ENCODE results near the gene RNF149.

RNF149 gene

DNA sequence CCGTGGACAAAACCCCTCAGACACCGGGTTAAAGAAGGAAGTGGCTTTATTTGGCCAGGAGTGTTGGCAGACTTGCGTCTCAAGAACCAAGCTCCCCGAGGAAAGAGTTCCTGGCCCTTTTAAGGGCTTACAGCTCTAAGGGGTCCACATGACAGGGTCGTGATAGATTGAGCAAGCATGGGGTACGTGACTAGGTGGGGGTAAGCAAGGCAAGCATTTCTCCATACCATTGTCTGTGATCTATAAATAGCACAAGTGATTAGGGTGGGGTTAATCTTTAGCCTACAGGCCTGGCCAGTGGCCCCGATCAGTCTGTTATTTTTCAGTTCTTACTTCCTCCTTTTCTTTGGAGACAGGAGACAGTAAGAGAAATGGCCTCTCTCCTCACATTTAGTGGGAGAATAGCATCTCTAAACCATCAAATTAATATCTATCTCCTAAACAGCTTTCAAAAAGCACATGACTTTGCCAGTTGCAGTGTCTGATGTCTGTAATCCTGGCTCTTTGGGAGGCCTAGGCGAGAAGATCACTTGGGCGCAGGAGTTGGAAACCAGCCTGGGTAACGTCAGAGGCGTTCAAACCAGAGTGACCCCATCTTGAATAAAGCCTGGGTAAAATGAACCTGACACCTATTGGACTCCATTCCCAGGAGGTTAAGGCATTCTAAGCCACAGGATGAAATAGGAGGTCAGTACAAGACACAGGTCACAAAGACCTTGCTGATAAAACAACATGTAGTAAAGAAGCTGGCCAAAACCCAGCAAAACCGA, 74.1 kb downstream of the RNF149 start:
- no peaks in the 10 kb centered on the region for H3K9me3 ChIP-seq (ENCODE audit: insufficient read depth, low read depth, low read length)
- no peak overlapping the region for H2BK120ac ChIP-seq (ENCODE audit: insufficient read depth, low read length, poor library complexity)
- H3K4me2 ChIP-seq (ENCODE audit: low read length), result no peak overlapping the region
- H3K4me1 ChIP-seq (ENCODE audit: control insufficient read depth in 1 of 2, insufficient read depth in 2 of 2, low read length in 2 of 2), result peaks cover 5 to 8% of the 10 kb centered on the region in 2 experiments
- no peak overlapping the region for H3K4me3 ChIP-seq (ENCODE audit: low read depth, low read length)
- no peak overlapping the region for H3K18ac ChIP-seq (ENCODE audit: low read length)
- no peak overlapping the region for H3K9ac ChIP-seq (ENCODE audit: low read length)
- H3K14ac ChIP-seq (ENCODE audit: low read length), result no peak overlapping the region
- no peak overlapping the region for H3K23ac ChIP-seq (ENCODE audit: low read length)
- H2BK5ac ChIP-seq (ENCODE audit: low read depth, low read length, poor library complexity), result no peak overlapping the region
- no peak overlapping the region for H2BK12ac ChIP-seq (ENCODE audit: low read length)
- no peak overlapping the region for H3K4ac ChIP-seq (ENCODE audit: low read depth, low read length)
- H3K79me2 ChIP-seq (ENCODE audit: control insufficient read depth, insufficient read depth, low read length, poor library complexity), result no peaks in the 10 kb centered on the region
- no peak overlapping the region for H2AK5ac ChIP-seq (ENCODE audit: low read length)
- WGBS (ENCODE audit: extremely low coverage, insufficient coverage, insufficient read length), result no CpG with 5 or more reads among the region's 12 CpGs
- H3K27me3 ChIP-seq (ENCODE audit: insufficient read depth, low read length), result no peaks in the 10 kb centered on the region
- H4K12ac ChIP-seq (ENCODE audit: low read depth, low read length), result no peak overlapping the region
- H4K91ac ChIP-seq (ENCODE audit: low read depth, low read length), result no peak overlapping the region
- no peaks in the 10 kb centered on the region for H3K79me1 ChIP-seq (ENCODE audit: low read length)
- no peak overlapping the region for H4K8ac ChIP-seq (ENCODE audit: low read depth, low read length)
- no peak overlapping the region for H3K27ac ChIP-seq (ENCODE audit: low read depth, low read length)
- H3K36me3 ChIP-seq (ENCODE audit: control insufficient read depth in 1 of 2, insufficient read depth in 2 of 2, low read length in 2 of 2), result no peaks in the 10 kb centered on the region
- H2AFZ ChIP-seq (ENCODE audit: insufficient read depth, low read length, poor library complexity), result no peak overlapping the region
- DNase-seq, result no peak

DNA sequence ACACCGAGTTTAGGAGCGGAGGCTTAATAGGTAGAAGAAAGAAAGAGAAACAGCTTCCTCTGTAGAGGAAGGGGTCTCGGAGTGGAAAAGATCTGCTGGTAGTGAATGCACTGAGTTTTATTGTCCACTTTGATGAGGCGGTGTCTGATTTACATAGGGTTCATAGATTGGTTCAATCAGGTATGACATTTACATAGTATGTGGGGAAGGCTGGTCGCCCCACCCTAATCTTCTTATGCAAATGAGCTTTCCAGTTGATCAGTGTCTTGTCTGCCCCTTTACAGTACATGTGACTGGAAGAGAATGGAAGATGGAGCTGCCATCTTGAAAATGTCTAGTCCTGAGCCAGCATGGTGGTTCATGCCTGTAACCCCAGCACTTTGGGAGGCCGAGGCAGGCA, 75.7 kb downstream of the RNF149 start:
- no peaks in the 10 kb centered on the region for H3K9me3 ChIP-seq (ENCODE audit: insufficient read depth, low read depth, low read length)
- no CpG with 5 or more reads among the region's 6 CpGs for WGBS (ENCODE audit: extremely low coverage, insufficient coverage, insufficient read length)
- no peak overlapping the region for H2AK5ac ChIP-seq (ENCODE audit: low read length)
- no peak overlapping the region for H3K18ac ChIP-seq (ENCODE audit: low read length)
- no peak overlapping the region for H3K4me3 ChIP-seq (ENCODE audit: low read depth, low read length)
- H3K79me2 ChIP-seq (ENCODE audit: control insufficient read depth, insufficient read depth, low read length, poor library complexity), result no peaks in the 10 kb centered on the region
- H3K4ac ChIP-seq (ENCODE audit: low read depth, low read length), result no peak overlapping the region
- H2BK12ac ChIP-seq (ENCODE audit: low read length), result no peak overlapping the region
- H3K27ac ChIP-seq (ENCODE audit: low read depth, low read length), result no peak overlapping the region
- H3K4me2 ChIP-seq (ENCODE audit: low read length), result no peak overlapping the region
- no peaks in the 10 kb centered on the region for H3K27me3 ChIP-seq (ENCODE audit: insufficient read depth, low read length)
- H2AFZ ChIP-seq (ENCODE audit: insufficient read depth, low read length, poor library complexity), result no peak overlapping the region
- H3K14ac ChIP-seq (ENCODE audit: low read length), result no peak overlapping the region
- H3K36me3 ChIP-seq (ENCODE audit: control insufficient read depth in 1 of 2, insufficient read depth in 2 of 2, low read length in 2 of 2), result no peaks in the 10 kb centered on the region
- no peak overlapping the region for H2BK5ac ChIP-seq (ENCODE audit: low read depth, low read length, poor library complexity)
- no peak overlapping the region for H4K91ac ChIP-seq (ENCODE audit: low read depth, low read length)
- H2BK120ac ChIP-seq (ENCODE audit: insufficient read depth, low read length, poor library complexity), result no peak overlapping the region
- no peak overlapping the region for H3K23ac ChIP-seq (ENCODE audit: low read length)
- H4K12ac ChIP-seq (ENCODE audit: low read depth, low read length), result no peak overlapping the region
- no peak overlapping the region for H3K9ac ChIP-seq (ENCODE audit: low read length)
- H3K4me1 ChIP-seq (ENCODE audit: control insufficient read depth in 1 of 2, insufficient read depth in 2 of 2, low read length in 2 of 2), result peaks cover 5 to 7% of the 10 kb centered on the region in 2 experiments
- no peaks in the 10 kb centered on the region for H3K79me1 ChIP-seq (ENCODE audit: low read length)
- DNase-seq, result no peak
- no peak overlapping the region for H4K8ac ChIP-seq (ENCODE audit: low read depth, low read length)

DNA sequence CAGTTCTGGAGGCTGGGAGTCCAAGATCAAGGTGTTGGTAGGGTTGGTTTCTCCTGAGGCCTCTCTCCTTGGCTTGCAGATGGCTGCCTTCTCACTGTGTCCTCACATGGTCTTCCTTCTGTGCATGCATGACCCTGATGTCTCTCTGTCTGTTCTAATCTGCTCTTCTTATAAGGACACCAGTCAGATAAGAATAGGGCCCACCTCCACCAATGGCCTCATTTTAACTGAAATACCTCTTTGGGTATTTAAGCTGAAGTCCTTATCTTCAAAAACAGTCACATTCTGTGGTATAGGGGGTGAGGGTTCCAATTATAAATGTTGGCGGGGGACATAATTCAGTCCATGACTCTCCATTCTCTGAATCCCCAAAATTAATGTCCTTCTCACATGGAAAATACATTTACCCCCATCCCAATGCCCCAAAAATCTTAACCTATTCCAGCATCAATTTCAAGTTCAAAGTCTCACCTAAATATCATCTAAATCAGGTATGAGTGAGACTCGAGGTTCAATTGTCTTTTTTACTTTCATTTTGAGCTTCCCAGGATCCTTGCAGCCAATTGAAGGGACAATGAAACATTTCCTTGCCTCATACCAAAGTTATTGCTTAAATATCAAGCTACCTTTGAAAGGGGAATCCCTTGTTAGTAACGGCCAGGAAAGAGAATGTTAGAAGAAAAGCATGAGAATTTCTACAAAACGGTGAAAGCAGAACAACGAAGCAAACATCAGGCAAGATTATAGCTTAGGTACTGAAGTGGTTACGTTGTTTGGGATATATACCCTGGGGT, 76.4 kb downstream of the RNF149 start:
- Histone ChIP-seq H3K14ac (ENCODE audit: low read length) (no peak overlapping the region), H3K36me3 (ENCODE audit: control insufficient read depth in 1 of 2, insufficient read depth in 2 of 2, low read length in 2 of 2) (no peaks in the 10 kb centered on the region), H3K9ac (ENCODE audit: low read length) (no peak overlapping the region), H3K27me3 (ENCODE audit: insufficient read depth, low read length) (no peaks in the 10 kb centered on the region), H3K23ac (ENCODE audit: low read length) (no peak overlapping the region), H4K91ac (ENCODE audit: low read depth, low read length) (no peak overlapping the region), H3K4me2 (ENCODE audit: low read length) (no peak overlapping the region), H3K9me3 (ENCODE audit: insufficient read depth, low read depth, low read length) (no peaks in the 10 kb centered on the region), H3K79me1 (ENCODE audit: low read length) (no peaks in the 10 kb centered on the region), H2AK5ac (ENCODE audit: low read length) (no peak overlapping the region), H4K8ac (ENCODE audit: low read depth, low read length) (no peak overlapping the region), H4K12ac (ENCODE audit: low read depth, low read length) (no peak overlapping the region), H2BK12ac (ENCODE audit: low read length) (no peak overlapping the region), H3K4me1 (ENCODE audit: control insufficient read depth in 1 of 2, insufficient read depth in 2 of 2, low read length in 2 of 2) (peaks cover 5 to 7% of the 10 kb centered on the region in 2 experiments), H2BK5ac (ENCODE audit: low read depth, low read length, poor library complexity) (no peak overlapping the region), H3K27ac (ENCODE audit: low read depth, low read length) (no peak overlapping the region), H3K4ac (ENCODE audit: low read depth, low read length) (no peak overlapping the region), H2BK120ac (ENCODE audit: insufficient read depth, low read length, poor library complexity) (no peak overlapping the region), H3K79me2 (ENCODE audit: control insufficient read depth, insufficient read depth, low read length, poor library complexity) (no peaks in the 10 kb centered on the region), H2AFZ (ENCODE audit: insufficient read depth, low read length, poor library complexity) (no peak overlapping the region), H3K4me3 (ENCODE audit: low read depth, low read length) (no peak overlapping the region), H3K18ac (ENCODE audit: low read length) (no peak overlapping the region)
- no peak for DNase-seq
- WGBS (ENCODE audit: extremely low coverage, insufficient coverage, insufficient read length), result no CpG with 5 or more reads among the region's 6 CpGs

DNA sequence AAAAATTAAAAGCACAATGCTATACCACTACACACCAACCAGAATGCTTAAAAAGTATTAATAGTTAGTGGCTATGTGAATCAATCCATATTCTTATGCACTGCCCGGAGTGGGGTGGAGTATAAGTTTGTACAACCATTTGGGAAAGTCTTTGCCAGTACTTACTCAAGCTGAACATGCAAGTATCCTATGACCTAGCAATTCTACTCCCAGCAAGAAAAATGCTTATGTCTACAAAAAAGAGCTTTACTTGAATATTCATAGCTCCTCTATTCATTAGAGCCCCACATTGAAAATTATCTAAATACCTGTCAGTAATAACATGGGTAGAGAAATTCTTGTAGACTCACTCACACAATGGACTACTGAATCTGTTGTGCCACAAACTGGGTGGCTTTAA, 77.3 kb downstream of the RNF149 start:
- Histone ChIP-seq H4K8ac (ENCODE audit: low read depth, low read length) (no peak overlapping the region), H3K4me3 (ENCODE audit: low read depth, low read length) (no peak overlapping the region), H2AFZ (ENCODE audit: insufficient read depth, low read length, poor library complexity) (no peak overlapping the region), H2BK12ac (ENCODE audit: low read length) (no peak overlapping the region), H3K18ac (ENCODE audit: low read length) (no peak overlapping the region), H3K23ac (ENCODE audit: low read length) (no peak overlapping the region), H2BK5ac (ENCODE audit: low read depth, low read length, poor library complexity) (no peak overlapping the region), H3K4me1 (ENCODE audit: control insufficient read depth in 1 of 2, insufficient read depth in 2 of 2, low read length in 2 of 2) (peaks cover 5 to 7% of the 10 kb centered on the region in 2 experiments), H3K14ac (ENCODE audit: low read length) (no peak overlapping the region), H4K91ac (ENCODE audit: low read depth, low read length) (no peak overlapping the region), H3K79me2 (ENCODE audit: control insufficient read depth, insufficient read depth, low read length, poor library complexity) (no peaks in the 10 kb centered on the region), H3K4me2 (ENCODE audit: low read length) (no peak overlapping the region), H3K27me3 (ENCODE audit: insufficient read depth, low read length) (no peaks in the 10 kb centered on the region), H3K79me1 (ENCODE audit: low read length) (no peaks in the 10 kb centered on the region), H4K12ac (ENCODE audit: low read depth, low read length) (no peak overlapping the region), H3K36me3 (ENCODE audit: control insufficient read depth in 1 of 2, insufficient read depth in 2 of 2, low read length in 2 of 2) (no peaks in the 10 kb centered on the region), H2AK5ac (ENCODE audit: low read length) (no peak overlapping the region), H3K9me3 (ENCODE audit: insufficient read depth, low read depth, low read length) (no peaks in the 10 kb centered on the region), H3K9ac (ENCODE audit: low read length) (no peak overlapping the region), H3K4ac (ENCODE audit: low read depth, low read length) (no peak overlapping the region), H2BK120ac (ENCODE audit: insufficient read depth, low read length, poor library complexity) (no peak overlapping the region), H3K27ac (ENCODE audit: low read depth, low read length) (no peak overlapping the region)
- WGBS (ENCODE audit: extremely low coverage, insufficient coverage, insufficient read length), result no CpG with 5 or more reads among the region's 1 CpG
- DNase-seq, result peak in 1 of 2 donors; percentile 41

Measured in trophoblast cell (in vitro differentiated cells and primary cell).